ENCODE results near the gene TLN1. TPM values are rescaled to one million over a fixed set of nuclear protein-coding genes. Genes with fewer than 3 reads are reported as not detected.

Gene TLN1
- total RNA-seq, 3 donors from 2014 or later (not counting 1 experiment from before 2014, with no cell fraction given), result 509 to 552 (median 528) TPM

GRCh38 chr9:35776018-35776417 lies 44.0 kb upstream of the TLN1 start:
- H3K27me3 ChIP-seq (ENCODE audit: control insufficient read depth, insufficient read depth, low read length), result no peaks in the 10 kb centered on the region
- WGBS (ENCODE audit: insufficient coverage), result 70% methylated on average over 4 of the region's 4 CpGs
- Mint-ChIP-seq H3K27me3 (ENCODE audit: low read depth in 2 of 2) (no peaks in the 10 kb centered on the region), H3K4me1 (peaks cover 0 to 4% of the 10 kb centered on the region in 2 donors), H3K9me3 (no peaks in the 10 kb centered on the region), H3K36me3 (no peaks in the 10 kb centered on the region), H3K27ac (no peak overlapping the region), H3K4me3 (no peak overlapping the region)
- H3K27ac ChIP-seq (ENCODE audit: low read length), result no peak overlapping the region
- intact Hi-C loops (cut with micrococcal nuclease), result no loop called here
- no peak overlapping the region for H3K4me3 ChIP-seq (ENCODE audit: low read length)
- H3K36me3 ChIP-seq (ENCODE audit: control insufficient read depth, insufficient read depth, low read length), result no peaks in the 10 kb centered on the region
- DNase-seq, result no peak
- no peaks in the 10 kb centered on the region for H3K4me1 ChIP-seq (ENCODE audit: control insufficient read depth, insufficient read depth, low read length)
- ATAC-seq, result no peak
- no peaks in the 10 kb centered on the region for H3K9me3 ChIP-seq (ENCODE audit: control insufficient read depth, insufficient read depth, low read length)
- TF ChIP-seq CTCF (IDR thresholded peaks at IDR 0.05), result no peak

DNA sequence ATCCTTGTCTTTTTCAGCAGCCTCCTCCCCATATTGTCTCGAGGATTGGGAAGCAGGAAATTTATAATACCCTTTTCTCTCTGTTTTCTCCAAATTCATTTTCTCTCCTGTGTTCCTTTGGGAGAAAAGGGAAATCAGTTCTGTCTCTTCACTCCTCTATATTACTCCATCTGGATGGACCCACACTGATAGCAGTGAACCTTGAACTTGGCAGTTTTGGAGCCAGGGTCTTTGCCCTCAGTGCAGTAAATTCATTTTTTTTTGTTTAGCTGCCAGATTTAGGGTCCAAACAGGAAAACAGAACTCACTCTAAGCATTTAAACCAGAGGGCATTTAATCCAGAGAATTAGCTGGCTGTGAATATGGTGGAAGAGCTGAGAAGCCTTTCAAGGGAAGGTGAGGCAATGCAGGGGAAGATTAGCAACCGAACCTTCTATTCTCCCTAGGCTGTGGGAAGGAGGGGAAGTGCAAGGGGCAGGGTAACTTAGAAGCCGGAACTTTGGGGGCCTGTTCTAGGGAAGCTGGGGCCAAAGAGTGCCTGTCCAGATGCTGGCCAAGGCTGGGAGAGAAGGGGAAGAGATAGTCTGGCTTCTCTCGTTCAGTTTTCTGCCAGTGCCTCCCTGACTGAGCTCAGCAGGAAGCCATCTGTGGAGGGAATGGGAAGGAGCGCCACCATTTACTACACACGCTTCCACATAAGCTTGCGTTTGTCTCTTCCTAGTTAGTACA lies 43.1 kb upstream of the TLN1 start:
- no peaks in the 10 kb centered on the region for H3K27me3 ChIP-seq (ENCODE audit: control insufficient read depth, insufficient read depth, low read length)
- H3K27me3 Mint-ChIP-seq (ENCODE audit: low read depth in 2 of 2), result no peaks in the 10 kb centered on the region
- no peak for ATAC-seq
- H3K9me3 ChIP-seq (ENCODE audit: control insufficient read depth, insufficient read depth, low read length), result no peaks in the 10 kb centered on the region
- H3K4me1 Mint-ChIP-seq, result peaks cover 0 to 4% of the 10 kb centered on the region in 2 donors
- intact Hi-C loops (cut with micrococcal nuclease), result no loop called here
- DNase-seq, result no peak
- H3K4me1 ChIP-seq (ENCODE audit: control insufficient read depth, insufficient read depth, low read length), result no peaks in the 10 kb centered on the region
- H3K4me3 Mint-ChIP-seq, result no peak overlapping the region
- no peak overlapping the region for H3K4me3 ChIP-seq (ENCODE audit: low read length)
- WGBS (ENCODE audit: insufficient coverage), result 38% methylated on average over 3 of the region's 7 CpGs
- no peaks in the 10 kb centered on the region for H3K36me3 ChIP-seq (ENCODE audit: control insufficient read depth, insufficient read depth, low read length)
- no peaks in the 10 kb centered on the region for H3K36me3 Mint-ChIP-seq
- no peak overlapping the region for H3K27ac ChIP-seq (ENCODE audit: low read length)
- no peaks in the 10 kb centered on the region for H3K9me3 Mint-ChIP-seq
- no peak overlapping the region for H3K27ac Mint-ChIP-seq
- no peak for TF ChIP-seq CTCF (IDR thresholded peaks at IDR 0.05)

GRCh38 chr9:35771943-35772342 lies 39.9 kb upstream of the TLN1 start:
- Histone ChIP-seq H3K27me3 (ENCODE audit: control insufficient read depth, insufficient read depth, low read length) (no peaks in the 10 kb centered on the region), H3K4me1 (ENCODE audit: control insufficient read depth, insufficient read depth, low read length) (no peaks in the 10 kb centered on the region), H3K36me3 (ENCODE audit: control insufficient read depth, insufficient read depth, low read length) (no peaks in the 10 kb centered on the region), H3K4me3 (ENCODE audit: low read length) (no peak overlapping the region), H3K27ac (ENCODE audit: low read length) (no peak overlapping the region), H3K9me3 (ENCODE audit: control insufficient read depth, insufficient read depth, low read length) (no peaks in the 10 kb centered on the region)
- H3K27me3 Mint-ChIP-seq (ENCODE audit: low read depth in 2 of 2), result no peaks in the 10 kb centered on the region
- 90% methylated on average over 3 of the region's 3 CpGs for WGBS (ENCODE audit: insufficient coverage)
- DNase-seq (no peak), ATAC-seq (no peak)
- no peaks in the 10 kb centered on the region for H3K9me3 Mint-ChIP-seq
- H3K4me1 Mint-ChIP-seq, result peaks cover 0 to 4% of the 10 kb centered on the region in 2 donors
- no peaks in the 10 kb centered on the region for H3K36me3 Mint-ChIP-seq
- H3K4me3 Mint-ChIP-seq, result no peak overlapping the region
- no peak for TF ChIP-seq CTCF (IDR thresholded peaks at IDR 0.05)
- intact Hi-C loops (cut with micrococcal nuclease), result no loop called here
- no peak overlapping the region for H3K27ac Mint-ChIP-seq

DNA sequence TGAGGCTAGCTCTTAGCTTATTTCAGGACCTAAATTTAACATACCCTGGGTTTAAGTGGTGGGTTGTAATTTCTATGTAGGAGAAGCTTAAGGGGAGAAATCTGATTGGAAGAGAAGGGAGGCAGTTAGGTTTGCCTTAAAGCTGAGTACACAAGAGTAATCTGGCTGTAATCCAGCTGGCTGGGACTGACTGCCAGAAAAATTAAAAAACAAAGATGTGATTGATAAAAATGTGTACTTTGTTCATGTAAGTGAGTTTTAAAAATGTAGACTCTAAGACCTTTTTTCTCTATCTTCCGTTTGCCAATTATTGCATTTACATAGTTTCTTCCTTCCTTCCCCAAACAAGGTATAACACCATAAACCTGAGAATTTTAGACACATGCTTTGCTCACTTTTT lies 39.5 kb upstream of the TLN1 start:
- Histone ChIP-seq H3K36me3 (ENCODE audit: control insufficient read depth, insufficient read depth, low read length) (no peaks in the 10 kb centered on the region), H3K27ac (ENCODE audit: low read length) (no peak overlapping the region), H3K4me1 (ENCODE audit: control insufficient read depth, insufficient read depth, low read length) (no peaks in the 10 kb centered on the region), H3K27me3 (ENCODE audit: control insufficient read depth, insufficient read depth, low read length) (no peaks in the 10 kb centered on the region), H3K4me3 (ENCODE audit: low read length) (no peak overlapping the region), H3K9me3 (ENCODE audit: control insufficient read depth, insufficient read depth, low read length) (no peaks in the 10 kb centered on the region)
- Mint-ChIP-seq H3K4me3 (no peak overlapping the region), H3K27me3 (ENCODE audit: low read depth in 2 of 2) (no peaks in the 10 kb centered on the region), H3K36me3 (no peaks in the 10 kb centered on the region), H3K27ac (no peak overlapping the region), H3K9me3 (no peaks in the 10 kb centered on the region), H3K4me1 (peaks cover 0 to 4% of the 10 kb centered on the region in 2 donors)
- ATAC-seq, result no peak
- no peak for TF ChIP-seq CTCF (IDR thresholded peaks at IDR 0.05)
- intact Hi-C loops (cut with micrococcal nuclease), result no loop called here
- no CpG with 5 or more reads among the region's 1 CpG for WGBS (ENCODE audit: insufficient coverage)
- no peak for DNase-seq

All from natural killer cell (primary cell).